ENCODE measurements around the gene ELF4. TPM values are rescaled to one million over a fixed set of nuclear protein-coding genes. Genes with fewer than 3 reads are reported as not detected.

ELF4 gene
- total and polyA plus RNA-seq, 2 donors (not counting 1 experiment from before 2014, with no cell fraction given) = 9.9 to 13.7 TPM

GRCh38 chrX:130049821-130050220 lies 60.5 kb downstream of the ELF4 start:
- DNase-seq (ENCODE audit: low read depth in 2 of 2) = no peak
- Histone ChIP-seq H3K4me2 (ENCODE audit: extremely low read depth, insufficient read depth, low read length) (no peak overlapping the region), H3K9ac (ENCODE audit: insufficient read depth, low read length) (no peak overlapping the region), H3K27me3 (ENCODE audit: control insufficient read depth, insufficient read depth, low read length) (no peaks in the 10 kb centered on the region), H3K4me1 (ENCODE audit: control insufficient read depth, extremely low read depth, insufficient read depth, low read length) (no peaks in the 10 kb centered on the region), H3K9me3 (ENCODE audit: control insufficient read depth, insufficient read depth, low read depth, low read length) (no peaks in the 10 kb centered on the region), H4K20me1 (ENCODE audit: control insufficient read depth, extremely low read depth, insufficient read depth, low read length) (no peaks in the 10 kb centered on the region), H3K79me2 (ENCODE audit: control insufficient read depth, insufficient read depth, low read length) (no peaks in the 10 kb centered on the region), H3K27ac (ENCODE audit: insufficient read depth, low read length) (no peak overlapping the region), H2AFZ (ENCODE audit: low read length) (no peak overlapping the region), H3K4me3 (replicated peaks in 1 of 4; ENCODE audit: control extremely low read depth in 1 of 4, insufficient read depth in 1 of 4, low read depth in 3 of 4, low read length in 4 of 4) (no peak overlapping the region), H3K36me3 (ENCODE audit: control insufficient read depth, insufficient read depth, low read length) (peaks cover 9% of the 10 kb centered on the region)
- TF ChIP-seq EZH2 (IDR thresholded peaks at IDR 0.05; ENCODE audit: low read length, missing control alignments) = no peak
- TF ChIP-seq CTCF (conservative IDR thresholded peaks at IDR 0.05 in 1 of 2, IDR thresholded peaks at IDR 0.05 in 1 of 2; ENCODE audit: low read depth in 1 of 2, low read length in 2 of 2) = no peak

- no peak for DNase-seq (ENCODE audit: low read depth in 2 of 2)
- H3K27ac ChIP-seq (ENCODE audit: insufficient read depth, low read length) = no peak overlapping the region
- TF ChIP-seq EZH2 (IDR thresholded peaks at IDR 0.05; ENCODE audit: low read length, missing control alignments) (no peak), CTCF (conservative IDR thresholded peaks at IDR 0.05 in 1 of 2, IDR thresholded peaks at IDR 0.05 in 1 of 2; ENCODE audit: low read depth in 1 of 2, low read length in 2 of 2) (no peak)
Measured at GRCh38 chrX:130048686-130049222, 61.5 kb downstream of the ELF4 start.

GRCh38 chrX:130047416-130047815 lies 62.9 kb downstream of the ELF4 start:
- Histone ChIP-seq H3K4me2 (ENCODE audit: extremely low read depth, insufficient read depth, low read length) (no peak overlapping the region), H2AFZ (ENCODE audit: low read length) (no peak overlapping the region), H3K36me3 (ENCODE audit: control insufficient read depth, insufficient read depth, low read length) (peaks cover 3% of the 10 kb centered on the region), H3K9me3 (ENCODE audit: control insufficient read depth, insufficient read depth, low read depth, low read length) (no peaks in the 10 kb centered on the region), H3K4me1 (ENCODE audit: control insufficient read depth, extremely low read depth, insufficient read depth, low read length) (no peaks in the 10 kb centered on the region), H3K27me3 (ENCODE audit: control insufficient read depth, insufficient read depth, low read length) (no peaks in the 10 kb centered on the region), H3K9ac (ENCODE audit: insufficient read depth, low read length) (no peak overlapping the region), H4K20me1 (ENCODE audit: control insufficient read depth, extremely low read depth, insufficient read depth, low read length) (no peaks in the 10 kb centered on the region), H3K79me2 (ENCODE audit: control insufficient read depth, insufficient read depth, low read length) (no peaks in the 10 kb centered on the region), H3K4me3 (replicated peaks in 1 of 4; ENCODE audit: control extremely low read depth in 1 of 4, insufficient read depth in 1 of 4, low read depth in 3 of 4, low read length in 4 of 4) (no peak overlapping the region), H3K27ac (ENCODE audit: insufficient read depth, low read length) (no peak overlapping the region)
- no peak for DNase-seq (ENCODE audit: low read depth in 2 of 2)
- TF ChIP-seq CTCF (conservative IDR thresholded peaks at IDR 0.05 in 1 of 2, IDR thresholded peaks at IDR 0.05 in 1 of 2; ENCODE audit: low read depth in 1 of 2, low read length in 2 of 2) = no peak

More at GRCh38 chrX:130048686-130049222, 61.5 kb downstream of the ELF4 start:
- Histone ChIP-seq H4K20me1 (ENCODE audit: control insufficient read depth, extremely low read depth, insufficient read depth, low read length) (no peaks in the 10 kb centered on the region), H3K27me3 (ENCODE audit: control insufficient read depth, insufficient read depth, low read length) (no peaks in the 10 kb centered on the region), H3K36me3 (ENCODE audit: control insufficient read depth, insufficient read depth, low read length) (peaks cover 9% of the 10 kb centered on the region), H3K79me2 (ENCODE audit: control insufficient read depth, insufficient read depth, low read length) (no peaks in the 10 kb centered on the region), H2AFZ (ENCODE audit: low read length) (no peak overlapping the region), H3K4me1 (ENCODE audit: control insufficient read depth, extremely low read depth, insufficient read depth, low read length) (no peaks in the 10 kb centered on the region), H3K9ac (ENCODE audit: insufficient read depth, low read length) (no peak overlapping the region), H3K4me3 (replicated peaks in 1 of 4; ENCODE audit: control extremely low read depth in 1 of 4, insufficient read depth in 1 of 4, low read depth in 3 of 4, low read length in 4 of 4) (no peak overlapping the region), H3K9me3 (ENCODE audit: control insufficient read depth, insufficient read depth, low read depth, low read length) (no peaks in the 10 kb centered on the region), H3K4me2 (ENCODE audit: extremely low read depth, insufficient read depth, low read length) (no peak overlapping the region)
